OCI-LY7 (cell line): ENCODE measurements around the gene GNAZ.

Source experiments
- CTCF ChIP-seq: fragments of 200-600 bp; sonication (generic); conservative IDR thresholded peaks from 2 replicates; pipeline ENCODE4 v1.5.1; 2014; ENCODE audit warnings: mild to moderate bottlenecking, antibody characterized with exemption, low read length, moderate library complexity, mixed read lengths
- EZH2phosphoT487 ChIP-seq: fragments of 200-600 bp; sonication (generic); IDR thresholded peaks from 2 replicates; pipeline ENCODE4 v1.6.1; 2018; ENCODE audit warnings: low read depth, borderline replicate concordance, mild to moderate bottlenecking, mixed run types, antibody characterized with exemption, low read length, moderate library complexity, mixed read lengths

- no peak for TF ChIP-seq CTCF
- no peak for TF ChIP-seq EZH2phosphoT487
Observed at GRCh38 chr22:23114721-23115020, 44.4 kb downstream of the GNAZ start.
